ENCODE results near the gene PDE11A. TPM values are rescaled to one million over a fixed set of nuclear protein-coding genes. Genes with fewer than 3 reads are reported as not detected.
"Not testable (repeated sequence)": the region's sequence is repeated elsewhere in the genome, so short reads cannot be mapped to it uniquely, and the experiment has no call there.

PDE11A gene
- total RNA-seq, 2 donors from 2014 or later: 0.24 to 0.56 TPM

GRCh38 chr2:178076130-178076529 is 3.6 kb upstream of the PDE11A start:
- intact Hi-C loops (cut with DNase I): no loop called here
- DNase-seq (no peak), ATAC-seq (no peak)

- intact Hi-C loops (cut with DNase I): no loop called here
- DNase-seq (no peak), ATAC-seq (no peak)
Observed at GRCh38 chr2:178075006-178075326, 2.4 kb upstream of the PDE11A start.

GRCh38 chr2:178074123-178075005 is 1.8 kb upstream of the PDE11A start:
- ATAC-seq (no peak), DNase-seq (no peak)
- intact Hi-C loops (cut with DNase I): no loop called here

- DNase-seq (no peak), ATAC-seq (no peak)
- intact Hi-C loops (cut with DNase I): no loop called here
Observed at GRCh38 chr2:178072000-178072382, 586 bp downstream of the PDE11A start.

GRCh38 chr2:178070824-178071223 is 1.8 kb downstream of the PDE11A start:
- no peak for ATAC-seq
- intact Hi-C loops (cut with DNase I): no loop called here
- no peak for DNase-seq

- no peak for ATAC-seq
- intact Hi-C loops (cut with DNase I): no loop called here
Observed at GRCh38 chr2:178069551-178069950, 3.0 kb downstream of the PDE11A start.

GRCh38 chr2:178068823-178069454 is 3.6 kb downstream of the PDE11A start:
- ATAC-seq (no peak), DNase-seq (no peak)
- intact Hi-C loops (cut with DNase I): no loop called here

More at GRCh38 chr2:178069551-178069950, 3.0 kb downstream of the PDE11A start:
- no peak for DNase-seq

GRCh38 chr2:178066890-178067669 is 5.5 kb downstream of the PDE11A start:
- no peak for ATAC-seq
- intact Hi-C loops (cut with DNase I): no loop called here

GRCh38 chr2:178066324-178066723 is 6.3 kb downstream of the PDE11A start:
- no peak for DNase-seq
- intact Hi-C loops (cut with DNase I): no loop called here
- no peak for ATAC-seq

More at GRCh38 chr2:178066890-178067669, 5.5 kb downstream of the PDE11A start:
- no peak for DNase-seq

GRCh38 chr2:178059681-178060080 is 12.9 kb downstream of the PDE11A start:
- DNase-seq: no peak
- intact Hi-C loops (cut with DNase I): no loop called here
- ATAC-seq: no peak

- intact Hi-C loops (cut with DNase I): no loop called here
- ATAC-seq (no peak), DNase-seq (no peak)
Observed at GRCh38 chr2:178059111-178059510, 13.5 kb downstream of the PDE11A start.

- DNase-seq (no peak), ATAC-seq (no peak)
- intact Hi-C loops (cut with DNase I): no loop called here
Observed at GRCh38 chr2:178057179-178057680, 15.3 kb downstream of the PDE11A start.

- ATAC-seq (no peak), DNase-seq (no peak)
- intact Hi-C loops (cut with DNase I): no loop called here
Observed at GRCh38 chr2:178056345-178056744, 16.2 kb downstream of the PDE11A start.

- DNase-seq; intact Hi-C loops (cut with DNase I); ATAC-seq: not testable (repeated sequence)
Observed at GRCh38 chr2:178051257-178051656, 21.3 kb downstream of the PDE11A start.

- DNase-seq (no peak), ATAC-seq (no peak)
- intact Hi-C loops (cut with DNase I): no loop called here
Observed at GRCh38 chr2:178047391-178047790, 25.2 kb downstream of the PDE11A start.

GRCh38 chr2:178044836-178045235 is 27.7 kb downstream of the PDE11A start:
- DNase-seq (no peak), ATAC-seq (no peak)
- intact Hi-C loops (cut with DNase I): no loop called here

GRCh38 chr2:178043266-178043665 is 29.3 kb downstream of the PDE11A start:
- intact Hi-C loops (cut with DNase I): no loop called here
- no peak for DNase-seq

GRCh38 chr2:178033583-178033982 is 39.0 kb downstream of the PDE11A start:
- DNase-seq; ATAC-seq; intact Hi-C loops (cut with DNase I): not testable (repeated sequence)

More at GRCh38 chr2:178043266-178043665, 29.3 kb downstream of the PDE11A start:
- no peak for ATAC-seq

GRCh38 chr2:178029342-178029741 is 43.2 kb downstream of the PDE11A start:
- intact Hi-C loops (cut with DNase I): no loop called here

More at GRCh38 chr2:178029342-178029741, 43.2 kb downstream of the PDE11A start:
- no peak for DNase-seq
- no peak for ATAC-seq

Data from left cardiac atrium (tissue), 4 donors.